Heart left ventricle (tissue), 16 donors: ENCODE measurements around the gene KCNQ1. TPM values are rescaled to one million over a fixed set of nuclear protein-coding genes. Genes with fewer than 3 reads are reported as not detected.

Experiments
- ATAC-seq, 4 donors: fragments of 200-7000 bp; cut with Tn5 transposase; one replicate each; pipeline ENCODE4 v1.9.1; 2020 to 2022; ENCODE audit warnings: moderate library complexity in 4 of 4, mild to moderate bottlenecking in 3 of 4, moderate number of reproducible peaks in 1 of 4
- DNase-seq, 5 donors: peaks; one replicate each; pipeline ENCODE4 v3.0.0-alpha.2; 2020
- H3K27ac ChIP-seq, 12 donors: fragments of 200-600 bp; sonication (generic) in 4 of 12; one replicate each; pipeline versions ENCODE4 v1.5.0 to v1.8.0; 2016 to 2022; ENCODE audit warnings: mild to moderate bottlenecking in 2 of 12
- H3K27me3 ChIP-seq, 9 donors: fragments of 200-600 bp; sonication (generic) in 2 of 9; one replicate each; pipeline versions ENCODE4 v1.5.1 to v1.8.0; 2016 to 2022; ENCODE audit warnings: mild to moderate bottlenecking in 3 of 9
- H3K36me3 ChIP-seq, 9 donors: fragments of 200-600 bp; sonication (generic) in 2 of 9; one replicate each; pipeline versions ENCODE4 v1.5.0 to v1.8.0; 2018 to 2022; ENCODE audit warnings: mild to moderate bottlenecking in 2 of 9
- H3K4me1 ChIP-seq, 12 donors: fragments of 200-600 bp; sonication (generic) in 4 of 12; one replicate each; pipeline versions ENCODE4 v1.5.0 to v1.8.0; 2016 to 2022; ENCODE audit warnings: mild to moderate bottlenecking in 3 of 12
- H3K4me3 ChIP-seq, 12 donors: fragments of 200-600 bp; sonication (generic) in 4 of 12; one replicate each; pipeline versions ENCODE4 v1.5.0 to v1.8.0; 2017 to 2022; ENCODE audit warnings: mild to moderate bottlenecking in 9 of 12, moderate library complexity in 4 of 12
- H3K9me3 ChIP-seq, 12 donors: fragments of 200-600 bp; sonication (generic) in 4 of 12; one replicate each; pipeline versions ENCODE4 v1.5.0 to v1.8.0; 2016 to 2022; ENCODE audit warnings: mild to moderate bottlenecking in 1 of 12
- POLR2A ChIP-seq, 2 donors: fragments of 450-650 bp; IDR thresholded peaks; one replicate each; pipeline ENCODE4 v1.6.1; 2017; ENCODE audit warnings: antibody characterized with exemption in 2 of 2, mild to moderate bottlenecking in 2 of 2, moderate library complexity in 2 of 2
- WGBS, 4 donors: extraction: QIAGEN DNeasy Blood & Tissue Kit in 2 of 4; methylation state at CpG; one replicate each; pipeline versions ENCODE4 v1.1.5 to v1.1.7; 2013 to 2018; 5-methylcytosine and 5-hydroxymethylcytosine counted together
- intact Hi-C, 10 donors: fragments of 100-400 bp; cut with DNase I; formaldehyde crosslinking; loops; one replicate each; pipeline versions ENCODE4 v1.11.1 to v1.14.2; 2022
- polyA plus RNA-seq, 2 donors: library from polyadenylated mRNA; stranded (reverse); fragments of 200-250 nt; gene quantifications; one replicate each; pipeline ENCODE4 v1.2.3, GENCODE V29; 2013
- total RNA-seq, 9 donors: library from RNA; depleted of rRNA in 2 of 9; stranded (reverse); fragments of >200 nt in 2 of 9; fragmentation: NEBNext Ultra II Directional in 3 of 9; extraction: Animal tissue kit (Norgen Biotek cat#: 25700) in 3 of 9; gene quantifications; one replicate each; pipeline versions ENCODE4 v1.1.0 to v1.2.4, GENCODE V29; 2016 to 2023
- TF ChIP-seq, protein P1 (sequence below), 12 donors: fragments of 200-600 bp; sonication (generic) in 4 of 12; IDR thresholded peaks; one replicate each; pipeline versions ENCODE4 v1.5.0 to v1.8.0; 2018 to 2022; ENCODE audit warnings: antibody characterized with exemption in 12 of 12, mild to moderate bottlenecking in 5 of 12
- donor health status: ischemic (EF 13 %, LVEDD 7.1; RV severe dilation, severe dysfunction).
- donor health status: healthy with polysubstance abuse.
- donor health status: DM: no; HTN: yes; CAD: no.
- donor health status: DM: no; HTN: no; CAD: no.
- donor health status: ischemic (EF 25% LVEDD 6.9; RV normal size, moderate dysfunction).
- donor health status: ischemic (EF 25% LVEDD 5.7; RV mildly dilated, moderate dysfunction).
- donor health status: healthy.
- donor health status: DM: yes; HTN: yes; CAD: no.
- donor health status: ischemic (EF 35%, LVEDD 5.7; RV mildly dilated, moderate dysfunction).
- donor health status: nonischemic (EF 11% LVEDD 7.7; RV severe dilation, severe dysfunction).
- donor health status: DM: yes; HTN: yes; CAD: no.
- donor health status: PGD.
- donor health status: ischemic (EF 29% LVEDD 5.4; RV normal size, mild dysfunction).
- donor health status: nonischemic (EF 23%, LVEDD 6.1; RV moderate dilation, normal function).

The KCNQ1 gene
- total and polyA plus RNA-seq, 11 donors = 18.6 to 42.4 (median 31.4) TPM

DNA sequence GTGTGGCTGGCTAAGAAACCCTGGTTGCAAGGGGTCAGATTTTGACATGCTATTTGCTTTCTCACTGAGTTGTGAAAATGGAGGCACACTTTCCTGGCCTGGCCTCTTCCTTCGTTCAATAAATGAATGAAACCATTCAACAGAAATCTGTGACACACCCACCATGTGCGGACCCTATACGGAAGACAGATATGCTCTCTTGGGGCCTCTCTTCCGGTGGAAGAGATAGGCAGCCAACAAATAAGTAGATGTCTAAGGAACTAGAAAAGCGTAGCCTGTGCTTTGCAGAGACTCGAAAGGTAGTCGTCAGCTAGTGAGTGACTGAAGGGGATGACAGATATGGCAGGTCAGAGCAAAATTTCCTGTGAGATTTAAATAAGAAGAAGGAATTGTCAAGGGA, 249.7 kb downstream of the KCNQ1 start:
- ATAC-seq (no peak), DNase-seq (no peak)
- intact Hi-C loops = loop anchor here in 4 of 10 donors (5.0 to 10.0 kb wide), 4 partner anchors 150 to 303 kb away; partner anchors contain the start of gene CDKN1C (in 4 of the 4)
- TF ChIP-seq POLR2A (IDR thresholded peaks at IDR 0.05) = no peak
- TF ChIP-seq, protein P1, sequence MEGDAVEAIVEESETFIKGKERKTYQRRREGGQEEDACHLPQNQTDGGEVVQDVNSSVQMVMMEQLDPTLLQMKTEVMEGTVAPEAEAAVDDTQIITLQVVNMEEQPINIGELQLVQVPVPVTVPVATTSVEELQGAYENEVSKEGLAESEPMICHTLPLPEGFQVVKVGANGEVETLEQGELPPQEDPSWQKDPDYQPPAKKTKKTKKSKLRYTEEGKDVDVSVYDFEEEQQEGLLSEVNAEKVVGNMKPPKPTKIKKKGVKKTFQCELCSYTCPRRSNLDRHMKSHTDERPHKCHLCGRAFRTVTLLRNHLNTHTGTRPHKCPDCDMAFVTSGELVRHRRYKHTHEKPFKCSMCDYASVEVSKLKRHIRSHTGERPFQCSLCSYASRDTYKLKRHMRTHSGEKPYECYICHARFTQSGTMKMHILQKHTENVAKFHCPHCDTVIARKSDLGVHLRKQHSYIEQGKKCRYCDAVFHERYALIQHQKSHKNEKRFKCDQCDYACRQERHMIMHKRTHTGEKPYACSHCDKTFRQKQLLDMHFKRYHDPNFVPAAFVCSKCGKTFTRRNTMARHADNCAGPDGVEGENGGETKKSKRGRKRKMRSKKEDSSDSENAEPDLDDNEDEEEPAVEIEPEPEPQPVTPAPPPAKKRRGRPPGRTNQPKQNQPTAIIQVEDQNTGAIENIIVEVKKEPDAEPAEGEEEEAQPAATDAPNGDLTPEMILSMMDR (IDR thresholded peaks at IDR 0.05) = no peak
- no peaks in the 10 kb centered on the region for H3K27me3 ChIP-seq
- H3K9me3 ChIP-seq = no peaks in the 10 kb centered on the region
- H3K4me3 ChIP-seq = no peak overlapping the region
- 50 to 74% (median 60%) methylated on average over 7 of the region's 7 CpGs for WGBS, 4 donors
- no peaks in the 10 kb centered on the region for H3K36me3 ChIP-seq
- no peak overlapping the region for H3K27ac ChIP-seq
- H3K4me1 ChIP-seq = peaks cover 0 to 66% (median 40%) of the 10 kb centered on the region in 12 donors

- intact Hi-C loops = loop anchor here in 8 of 10 donors (5.0 to 10.0 kb wide), 6 partner anchors 97 to 302 kb away; partner anchors contain the start of gene CDKN1C (in 6 of the 8)
- Histone ChIP-seq H3K27me3 (no peaks in the 10 kb centered on the region), H3K9me3 (no peaks in the 10 kb centered on the region), H3K36me3 (no peaks in the 10 kb centered on the region), H3K4me1 (peaks cover 0 to 60% (median 34%) of the 10 kb centered on the region in 12 donors), H3K27ac (no peak overlapping the region), H3K4me3 (no peak overlapping the region)
- WGBS, 4 donors = 82 to 88% (median 85%) methylated on average over 9 of the region's 9 CpGs
- ATAC-seq = no peak
- no peak for TF ChIP-seq POLR2A (IDR thresholded peaks at IDR 0.05)
- TF ChIP-seq, protein P1 (IDR thresholded peaks at IDR 0.05) = no peak
- peak in 1 of 5 donors; percentile 28 for DNase-seq
Measured at GRCh38 chr11:2694995-2695939, 250.5 kb downstream of the KCNQ1 start.

GRCh38 chr11:2696455-2696854, 251.6 kb downstream of the KCNQ1 start:
- no peaks in the 10 kb centered on the region for H3K27me3 ChIP-seq
- no peak overlapping the region for H3K4me3 ChIP-seq
- no peak for DNase-seq
- 78 to 90% (median 86%) methylated on average over 5 of the region's 5 CpGs for WGBS, 4 donors
- peaks cover 0 to 49% (median 31%) of the 10 kb centered on the region in 12 donors for H3K4me1 ChIP-seq
- H3K36me3 ChIP-seq = no peaks in the 10 kb centered on the region
- no peak for ATAC-seq
- TF ChIP-seq POLR2A (IDR thresholded peaks at IDR 0.05) = no peak
- TF ChIP-seq, protein P1 (IDR thresholded peaks at IDR 0.05) = no peak
- intact Hi-C loops = loop anchor here in 7 of 10 donors (5.0 to 10.0 kb wide), 5 partner anchors 96 to 191 kb away; partner anchors contain the start of gene CDKN1C (in 5 of the 7)
- no peaks in the 10 kb centered on the region for H3K9me3 ChIP-seq
- no peak overlapping the region for H3K27ac ChIP-seq

GRCh38 chr11:2697866-2698265, 253.1 kb downstream of the KCNQ1 start:
- Histone ChIP-seq H3K27me3 (no peaks in the 10 kb centered on the region), H3K36me3 (no peaks in the 10 kb centered on the region), H3K9me3 (no peaks in the 10 kb centered on the region), H3K4me1 (peaks cover 0 to 40% (median 26%) of the 10 kb centered on the region in 12 donors), H3K27ac (no peak overlapping the region), H3K4me3 (peak overlapping the region in 11 of 12 donors; percentile 55 to 94 (median 74))
- no peak for DNase-seq
- intact Hi-C loops = loop anchor here in 8 of 10 donors (2.0 to 10.0 kb wide), 6 partner anchors 94 to 189 kb away; partner anchors contain the start of gene CDKN1C (in 6 of the 8)
- TF ChIP-seq, protein P1 (IDR thresholded peaks at IDR 0.05) = no peak
- no peak for TF ChIP-seq POLR2A (IDR thresholded peaks at IDR 0.05)
- no peak for ATAC-seq
- 39 to 74% (median 65%) methylated on average over 1 of the region's 1 CpG for WGBS, 4 donors
